ENCODE results near the gene CYP4F2. TPM values are rescaled to one million over a fixed set of nuclear protein-coding genes. Genes with fewer than 3 reads are reported as not detected.

CYP4F2 gene
- polyA plus RNA-seq, 1 of the 3 experiments (the other 2 are of a cell fraction): not detected

- TF ChIP-seq IRF3 (IDR thresholded peaks at IDR 0.05; ENCODE audit: low read depth, low read length) (no peak), YY1 (IDR thresholded peaks at IDR 0.05; ENCODE audit: low read depth) (no peak), USF1 (IDR thresholded peaks at IDR 0.05; ENCODE audit: borderline replicate concordance, low read depth) (no peak), ELF1 (IDR thresholded peaks at IDR 0.05) (no peak), POLR2AphosphoS5 (IDR thresholded peaks at IDR 0.05; ENCODE audit: low read depth, low read length) (no peak), PBX3 (IDR thresholded peaks at IDR 0.05) (no peak), RXRA (IDR thresholded peaks at IDR 0.05; ENCODE audit: borderline replicate concordance, low read depth) (no peak), EZH2phosphoT487 (IDR thresholded peaks at IDR 0.05; ENCODE audit: borderline replicate concordance, low read depth) (no peak), MEF2A (IDR thresholded peaks at IDR 0.05; ENCODE audit: borderline replicate concordance, low read depth) (no peak), TCF12 (IDR thresholded peaks at IDR 0.05) (no peak)
These were observed 54.5 kb downstream of the CYP4F2 start (continued) for GRCh38 chr19:15843203-15843893.

- TF ChIP-seq FOSL2 (IDR thresholded peaks at IDR 0.05; ENCODE audit: borderline replicate concordance, low read depth) (no peak), POLR2AphosphoS5 (IDR thresholded peaks at IDR 0.05; ENCODE audit: low read depth, low read length) (no peak), CTCF (IDR thresholded peaks at IDR 0.05) (peak; percentile 40)
- 25% methylated on average over 11 of the region's 11 CpGs for WGBS (ENCODE audit: low lambda C conversion rate)
- POLR2A ChIA-PET: no interaction called here
These were observed 55.9 kb downstream of the CYP4F2 start for GRCh38 chr19:15841875-15842569.

More at GRCh38 chr19:15841875-15842569, 55.9 kb downstream of the CYP4F2 start:
- Histone ChIP-seq H4K20me1 (ENCODE audit: insufficient read depth) (no peaks in the 10 kb centered on the region), H3K9me3 (no peaks in the 10 kb centered on the region), H3K9ac (no peak overlapping the region), H3K4me1 (ENCODE audit: control insufficient read depth in 1 of 2, insufficient read depth in 2 of 2, low read depth in 1 of 2, low read length in 1 of 2) (no peaks in the 10 kb centered on the region; a peak in 1 of 4 replicates), H3K36me3 (replicated peaks in 1 of 2; ENCODE audit: control insufficient read depth in 1 of 2, insufficient read depth in 2 of 2, low read length in 1 of 2) (no peaks in the 10 kb centered on the region), H3K27ac (ENCODE audit: low read depth in 2 of 2, low read length in 1 of 2) (no peak overlapping the region), H3F3A (replicated peaks; ENCODE audit: insufficient read depth) (peaks cover 4% of the 10 kb centered on the region), H3K4me3 (ENCODE audit: low read depth in 2 of 2, low read length in 1 of 2) (no peak overlapping the region), H3K79me2 (ENCODE audit: insufficient read depth) (no peaks in the 10 kb centered on the region), H3K9me2 (no peaks in the 10 kb centered on the region), H3K4me2 (no peak overlapping the region), H3K27me3 (ENCODE audit: insufficient read depth) (peaks cover 7% of the 10 kb centered on the region; the same call in 1 of the 2 replicates), H2AFZ (ENCODE audit: low read depth) (no peak overlapping the region)
- CTCF ChIA-PET: interaction anchor here (1.1 kb wide), 1 partner anchor 12 kb away, joined by 3 read pairs; no protein-coding TSS in a partner anchor
- DNase-seq: no peak

Measured in SK-N-SH (cell line).